ENCODE results near the gene TMBIM4. TPM values are rescaled to one million over a fixed set of nuclear protein-coding genes. Genes with fewer than 3 reads are reported as not detected.

The TMBIM4 gene
- total RNA-seq, 2 donors from 2014 or later: 18.7 to 21.9 TPM

- no peak for DNase-seq
- no peak overlapping the region for H3K9ac ChIP-seq (ENCODE audit: extremely low read depth, low read length, poor library complexity, severe bottlenecking)
- Mint-ChIP-seq H3K4me3 (no peak overlapping the region), H3K27me3 (ENCODE audit: insufficient read depth) (no peaks in the 10 kb centered on the region), H3K36me3 (ENCODE audit: low read depth) (peaks cover 46% of the 10 kb centered on the region), H3K27ac (no peak overlapping the region), H3K9me3 (peaks cover 51% of the 10 kb centered on the region), H3K4me1 (no peaks in the 10 kb centered on the region)
- peaks cover 38% of the 10 kb centered on the region for H3K9me3 ChIP-seq (ENCODE audit: control insufficient read depth, low read length)
- no peak overlapping the region for H3K4me3 ChIP-seq (ENCODE audit: low read length)
- peaks cover 49% of the 10 kb centered on the region for H3K36me3 ChIP-seq (ENCODE audit: control insufficient read depth, insufficient read depth, low read length)
- no peak overlapping the region for H3K27ac ChIP-seq (ENCODE audit: low read depth, low read length)
- H3K4me1 ChIP-seq (ENCODE audit: control insufficient read depth, insufficient read depth, low read length): no peaks in the 10 kb centered on the region
- H3K27me3 ChIP-seq (ENCODE audit: control insufficient read depth, insufficient read depth, low read length, poor library complexity, severe bottlenecking): no peaks in the 10 kb centered on the region
- 100% methylated on average over 2 of the region's 3 CpGs for WGBS, 2 experiments (ENCODE audit: insufficient coverage in 1 of 2, insufficient read length in 1 of 2)
- no peak for TF ChIP-seq CTCF (conservative IDR thresholded peaks at IDR 0.05)
Measured at GRCh38 chr12:66137937-66138336, 31.9 kb downstream of the TMBIM4 start.

GRCh38 chr12:66132408-66132807 lies 37.4 kb downstream of the TMBIM4 start:
- Histone ChIP-seq H3K4me3 (ENCODE audit: low read length) (peak overlapping the region; percentile 87), H3K9me3 (ENCODE audit: control insufficient read depth, low read length) (no peaks in the 10 kb centered on the region), H3K27me3 (ENCODE audit: control insufficient read depth, insufficient read depth, low read length, poor library complexity, severe bottlenecking) (no peaks in the 10 kb centered on the region), H3K27ac (ENCODE audit: low read depth, low read length) (no peak overlapping the region), H3K4me1 (ENCODE audit: control insufficient read depth, insufficient read depth, low read length) (peaks cover 4% of the 10 kb centered on the region), H3K36me3 (ENCODE audit: control insufficient read depth, insufficient read depth, low read length) (peaks cover 28% of the 10 kb centered on the region), H3K9ac (ENCODE audit: extremely low read depth, low read length, poor library complexity, severe bottlenecking) (peak overlapping the region; percentile 71)
- Mint-ChIP-seq H3K9me3 (peaks cover 20% of the 10 kb centered on the region), H3K27me3 (ENCODE audit: insufficient read depth) (no peaks in the 10 kb centered on the region), H3K36me3 (ENCODE audit: low read depth) (peaks cover 26% of the 10 kb centered on the region), H3K4me1 (no peaks in the 10 kb centered on the region), H3K27ac (peak overlapping the region; percentile 55), H3K4me3 (no peak overlapping the region)
- peak; percentile 76 for DNase-seq
- no peak for TF ChIP-seq CTCF (conservative IDR thresholded peaks at IDR 0.05)

- H3K27ac ChIP-seq (ENCODE audit: low read depth, low read length): no peak overlapping the region
- Mint-ChIP-seq H3K27me3 (ENCODE audit: insufficient read depth) (no peaks in the 10 kb centered on the region), H3K36me3 (ENCODE audit: low read depth) (peaks cover 30% of the 10 kb centered on the region), H3K4me3 (peak overlapping the region; percentile 86), H3K9me3 (peaks cover 14% of the 10 kb centered on the region), H3K27ac (peak overlapping the region; percentile 98), H3K4me1 (no peaks in the 10 kb centered on the region)
- H3K9me3 ChIP-seq (ENCODE audit: control insufficient read depth, low read length): no peaks in the 10 kb centered on the region
- peak overlapping the region; percentile 87 for H3K4me3 ChIP-seq (ENCODE audit: low read length)
- 11 to 20% methylated on average over 8 to 11 of the region's 11 CpGs for WGBS, 2 experiments (ENCODE audit: insufficient coverage in 1 of 2, insufficient read length in 1 of 2)
- H3K36me3 ChIP-seq (ENCODE audit: control insufficient read depth, insufficient read depth, low read length): peaks cover 28% of the 10 kb centered on the region
- no peak for TF ChIP-seq CTCF (conservative IDR thresholded peaks at IDR 0.05)
- DNase-seq: no peak
- H3K27me3 ChIP-seq (ENCODE audit: control insufficient read depth, insufficient read depth, low read length, poor library complexity, severe bottlenecking): no peaks in the 10 kb centered on the region
- peaks cover 4% of the 10 kb centered on the region for H3K4me1 ChIP-seq (ENCODE audit: control insufficient read depth, insufficient read depth, low read length)
- peak overlapping the region; percentile 71 for H3K9ac ChIP-seq (ENCODE audit: extremely low read depth, low read length, poor library complexity, severe bottlenecking)
Measured at GRCh38 chr12:66131067-66131688, 38.6 kb downstream of the TMBIM4 start.

Data from endodermal cell (in vitro differentiated cells).